ENCODE measurements around the gene SCT. TPM values are rescaled to one million over a fixed set of nuclear protein-coding genes. Genes with fewer than 3 reads are reported as not detected.

The SCT gene
- total RNA-seq, 1 experiment from 2014 or later, result 2.3 TPM

GRCh38 chr11:630871-631270 is 3.9 kb upstream of the SCT start:
- ATAC-seq, result no peak
- Mint-ChIP-seq H3K36me3 (no peaks in the 10 kb centered on the region), H3K27ac (no peak overlapping the region), H3K9me3 (no peaks in the 10 kb centered on the region), H3K4me1 (peaks cover 13% of the 10 kb centered on the region), H3K27me3 (ENCODE audit: low read depth) (peaks cover 43% of the 10 kb centered on the region), H3K4me3 (no peak overlapping the region)
- ChIA-PET POLR2A (no interaction called here), CTCF (no interaction called here)
- DNase-seq (ENCODE audit: low spot score), result no peak
- TF ChIP-seq JAZF1 (CRISPR knock-in tag; IDR thresholded peaks at IDR 0.05) (no peak), CREM (CRISPR knock-in tag; IDR thresholded peaks at IDR 0.05) (no peak), ARID4B (CRISPR knock-in tag; IDR thresholded peaks at IDR 0.05; ENCODE audit: borderline replicate concordance) (no peak), CREB1 (CRISPR knock-in tag; IDR thresholded peaks at IDR 0.05) (no peak), ZBTB43 (CRISPR knock-in tag; IDR thresholded peaks at IDR 0.05) (no peak), ZNF121 (CRISPR knock-in tag; IDR thresholded peaks at IDR 0.05) (no peak), ZSCAN18 (CRISPR knock-in tag; IDR thresholded peaks at IDR 0.05) (no peak), HMGXB4 (CRISPR knock-in tag; IDR thresholded peaks at IDR 0.05) (no peak), RORB (CRISPR knock-in tag; IDR thresholded peaks at IDR 0.05) (no peak), FOXP1 (CRISPR knock-in tag; IDR thresholded peaks at IDR 0.05; ENCODE audit: borderline replicate concordance) (no peak), GRHL2 (CRISPR knock-in tag; IDR thresholded peaks at IDR 0.05; ENCODE audit: insufficient replicate concordance, severe bottlenecking) (no peak), ZNF138 (CRISPR knock-in tag; conservative IDR thresholded peaks at IDR 0.05) (no peak), ATF2 (CRISPR knock-in tag; IDR thresholded peaks at IDR 0.05; ENCODE audit: borderline replicate concordance, low read depth) (no peak), ZNF423 (CRISPR knock-in tag; IDR thresholded peaks at IDR 0.05) (no peak), STAT6 (CRISPR knock-in tag; conservative IDR thresholded peaks at IDR 0.05; ENCODE audit: low read depth) (no peak), NFYB (CRISPR knock-in tag; conservative IDR thresholded peaks at IDR 0.05; ENCODE audit: low read depth) (no peak), PRDM15 (CRISPR knock-in tag; IDR thresholded peaks at IDR 0.05) (no peak), FOXK1 (CRISPR knock-in tag; IDR thresholded peaks at IDR 0.05) (no peak), ZNF219 (CRISPR knock-in tag; IDR thresholded peaks at IDR 0.05; ENCODE audit: borderline replicate concordance) (no peak), EMX1 (CRISPR knock-in tag; IDR thresholded peaks at IDR 0.05) (no peak)

All from WTC11 (cell line).